HG03565 (cell line): Measurements from ENCODE around the gene POLD2.

Experiments used
- ATAC-seq: cut with Tn5 transposase; IDR thresholded peaks from one replicate; pipeline ENCODE4 v1.9.1; 2021; ENCODE audit warnings: mild to moderate bottlenecking, moderate library complexity; ENCODE audit not compliant: unreplicated experiment

The POLD2 gene

GRCh38 chr7:44082541-44083207, 40.7 kb downstream of the POLD2 start:
- ATAC-seq: peak; percentile 85

- ATAC-seq: no peak
These were observed 42.0 kb downstream of the POLD2 start for GRCh38 chr7:44081266-44081748.

GRCh38 chr7:44080686-44081265, 42.6 kb downstream of the POLD2 start:
- no peak for ATAC-seq

GRCh38 chr7:44080118-44080517, 43.2 kb downstream of the POLD2 start:
- ATAC-seq: no peak

- ATAC-seq: no peak
These were observed 43.9 kb downstream of the POLD2 start for GRCh38 chr7:44079331-44080021.

- no peak for ATAC-seq
These were observed 44.8 kb downstream of the POLD2 start for GRCh38 chr7:44078521-44078920.

GRCh38 chr7:44077681-44078091, 45.7 kb downstream of the POLD2 start:
- no peak for ATAC-seq

GRCh38 chr7:44077061-44077460, 46.3 kb downstream of the POLD2 start:
- ATAC-seq: no peak

GRCh38 chr7:44076101-44076895, 47.0 kb downstream of the POLD2 start:
- no peak for ATAC-seq

GRCh38 chr7:44075296-44076075, 47.9 kb downstream of the POLD2 start:
- ATAC-seq: no peak

- ATAC-seq: no peak
These were observed 49.0 kb downstream of the POLD2 start for GRCh38 chr7:44074349-44074695.

GRCh38 chr7:44073664-44074348, 49.5 kb downstream of the POLD2 start:
- peak; percentile 53 for ATAC-seq

GRCh38 chr7:44072364-44073231, 50.8 kb downstream of the POLD2 start:
- ATAC-seq: no peak

GRCh38 chr7:44071726-44072363, 51.5 kb downstream of the POLD2 start:
- ATAC-seq: no peak

GRCh38 chr7:44068054-44068453, 55.3 kb downstream of the POLD2 start:
- ATAC-seq: no peak

- no peak for ATAC-seq
These were observed 56.0 kb downstream of the POLD2 start for GRCh38 chr7:44067064-44067951.

- ATAC-seq: no peak
These were observed 56.8 kb downstream of the POLD2 start for GRCh38 chr7:44066494-44067063.
